ENCODE data around the gene PRR36.

- TF ChIP-seq EZH2 (IDR thresholded peaks at IDR 0.05; ENCODE audit: borderline replicate concordance, control insufficient read depth, low read depth, low read length) (no peak), POLR2A (IDR thresholded peaks at IDR 0.05; ENCODE audit: low read depth, low read length) (no peak), ATF2 (IDR thresholded peaks at IDR 0.05; ENCODE audit: low read length) (no peak), CTCF (IDR thresholded peaks at IDR 0.05 in 2 of 3, conservative IDR thresholded peaks at IDR 0.05 in 1 of 3; ENCODE audit: control insufficient read depth in 2 of 3, extremely low read depth in 1 of 3, insufficient read depth in 1 of 3, low read depth in 3 of 3, low read length in 3 of 3) (no peak)
Observed at GRCh38 chr19:7869910-7870511, 4.2 kb downstream of the PRR36 start.
